ENCODE measurements around the gene MPZL3.

The MPZL3 gene

DNA sequence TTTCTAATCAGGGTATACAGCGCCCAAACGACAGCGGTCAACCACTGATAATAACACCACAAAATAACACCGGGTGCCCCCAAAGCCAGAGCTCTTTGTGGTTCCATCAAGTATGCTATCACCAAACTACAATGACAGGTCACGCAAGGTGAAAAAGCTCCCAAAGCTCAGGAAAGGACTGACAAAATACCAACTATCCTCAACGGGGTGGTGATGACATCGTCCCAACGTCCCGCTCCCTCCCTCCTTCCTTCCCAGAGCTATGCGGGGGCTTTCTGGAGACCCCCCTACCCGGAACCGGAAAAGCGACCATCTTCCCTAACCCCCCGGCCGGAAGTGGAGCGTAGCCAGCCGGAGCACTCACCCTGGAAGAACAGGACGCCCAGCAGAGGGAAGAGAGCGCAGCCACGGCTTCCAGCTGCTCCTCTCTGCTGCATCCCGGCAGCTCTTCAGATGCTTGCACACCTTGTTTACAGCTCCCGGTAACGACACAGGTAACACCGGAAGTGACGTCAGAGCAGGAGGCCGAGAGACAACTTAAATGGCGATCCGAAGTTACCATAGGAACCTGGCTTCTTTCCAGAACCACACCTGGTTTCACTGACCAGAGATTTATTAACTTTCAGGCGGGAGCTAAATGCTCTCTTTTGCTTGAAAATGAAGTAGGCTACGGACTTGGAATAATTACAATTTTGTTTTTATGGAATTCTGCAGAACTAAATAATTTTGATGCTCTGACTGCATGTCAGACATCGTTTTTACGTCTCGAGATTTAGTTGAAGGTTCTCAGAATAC, at the start of gene MPZL3:
TSS of gene MPZL3 (minus strand) at position 508 of the 795 bp plus-strand sequence. CDS start at position 437, 71 bp downstream.
- peak; percentile 92 for DNase-seq

DNA sequence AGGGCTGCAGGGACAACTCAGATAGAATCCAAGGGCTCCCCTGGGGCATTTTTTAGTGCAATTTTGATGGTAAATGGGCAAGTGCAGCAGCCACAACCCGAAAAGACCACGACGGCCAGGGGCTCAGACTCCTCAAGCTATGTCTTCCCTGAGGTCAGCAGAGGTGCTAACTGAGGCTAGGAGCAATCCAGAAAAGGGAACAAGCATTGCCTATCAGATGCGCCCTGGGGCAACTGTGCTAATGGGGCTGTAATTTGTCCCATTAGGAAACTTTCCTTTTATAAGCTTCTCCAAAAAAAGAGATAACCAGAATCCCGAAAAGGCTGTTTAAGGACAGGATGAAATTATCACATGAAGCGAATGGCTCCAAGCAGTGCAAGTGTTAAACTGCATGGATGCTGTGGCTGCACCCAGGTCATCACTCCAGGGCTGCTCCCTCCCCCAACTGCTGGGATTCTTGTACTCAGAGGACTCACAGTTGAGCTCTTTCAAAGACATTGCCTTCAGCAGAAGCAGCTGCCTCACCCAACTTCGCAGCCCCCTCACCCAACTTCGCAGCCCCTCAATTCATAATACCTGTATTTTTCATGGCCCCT, 49.5 kb upstream of the MPZL3 start:
- DNase-seq, result no peak

- DNase-seq, result peak; percentile 76
Observed at GRCh38 chr11:118295815-118296454, 43.8 kb upstream of the MPZL3 start.

DNA sequence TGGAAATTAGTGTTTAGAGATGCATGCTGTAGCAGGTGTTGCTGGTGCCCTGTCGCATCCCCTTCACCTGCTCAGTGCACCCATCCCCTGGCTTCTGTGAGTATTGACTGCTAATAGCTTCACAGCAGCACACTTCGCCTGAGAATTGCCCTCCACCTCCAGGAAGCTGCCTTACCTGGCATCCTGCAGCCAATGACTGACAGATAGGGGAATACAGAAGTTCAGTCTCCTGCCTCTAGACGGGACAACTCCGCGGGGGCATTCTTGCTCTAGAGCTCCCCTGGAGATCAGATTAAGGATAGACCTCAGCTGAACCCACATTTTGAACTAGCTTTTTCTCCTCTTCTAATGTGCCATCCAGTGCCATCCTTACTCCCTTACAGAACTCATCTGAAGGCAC, 43.0 kb upstream of the MPZL3 start:
- DNase-seq, result no peak

DNA sequence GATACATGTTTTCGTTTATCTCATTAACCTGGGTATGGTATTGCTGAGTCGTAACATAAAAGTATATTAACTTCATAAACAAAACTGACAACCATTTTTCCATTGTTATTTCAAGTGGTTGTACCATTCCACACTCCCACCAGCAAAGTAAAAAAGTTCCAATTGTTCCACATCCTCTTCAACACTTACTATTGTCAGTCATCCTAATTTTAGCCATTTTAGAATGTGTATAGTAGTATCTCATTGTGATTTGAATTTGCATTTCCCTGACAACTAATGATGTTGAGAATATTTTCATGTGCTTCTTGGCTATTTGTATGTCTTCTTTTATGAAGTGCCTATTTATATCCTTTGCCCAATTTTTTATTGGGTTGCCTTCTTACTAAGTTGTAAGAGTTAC, 41.9 kb upstream of the MPZL3 start:
- no peak for DNase-seq

- no peak for DNase-seq
Observed at GRCh38 chr11:118291477-118292135, 39.4 kb upstream of the MPZL3 start.

GRCh38 chr11:118290923-118291322, 38.8 kb upstream of the MPZL3 start:
- DNase-seq, result no peak

DNA sequence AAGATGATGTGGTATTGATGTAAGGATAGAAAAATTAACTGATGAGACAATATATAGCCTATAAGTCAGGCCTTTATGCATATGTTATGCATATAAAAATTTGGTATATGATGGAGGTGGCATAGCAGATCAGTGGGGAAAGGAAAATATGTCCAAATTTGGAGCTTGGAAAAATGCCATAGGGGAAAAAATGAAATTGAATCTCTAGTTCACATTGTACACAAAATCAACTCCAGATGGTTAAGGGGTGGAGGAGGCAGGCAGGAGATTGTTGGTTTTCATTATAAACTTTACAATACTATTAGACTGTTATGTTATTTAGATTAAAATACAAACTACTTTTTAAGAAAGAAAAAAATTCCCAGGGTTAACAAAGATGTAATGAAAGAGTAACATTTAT, 37.2 kb upstream of the MPZL3 start:
- no peak for DNase-seq

DNA sequence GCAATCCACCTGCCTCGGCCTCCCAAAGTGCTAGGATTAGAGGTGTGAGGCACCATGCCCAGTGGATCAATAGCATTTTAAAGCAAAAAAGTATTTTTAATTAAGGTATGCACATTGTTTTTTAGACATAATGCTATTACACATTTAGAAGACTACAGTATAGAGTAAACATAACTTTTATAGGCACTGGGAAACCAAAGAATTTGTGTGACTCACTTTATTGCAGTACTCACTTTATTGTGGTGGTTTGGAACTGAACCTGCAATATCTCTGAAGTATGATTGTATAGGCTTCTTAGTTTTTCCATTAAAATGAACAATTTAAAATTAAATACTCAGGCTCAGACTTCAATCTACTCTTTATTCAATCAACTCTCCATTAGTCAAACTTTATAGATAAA, 34.8 kb upstream of the MPZL3 start:
- no peak for DNase-seq

DNA sequence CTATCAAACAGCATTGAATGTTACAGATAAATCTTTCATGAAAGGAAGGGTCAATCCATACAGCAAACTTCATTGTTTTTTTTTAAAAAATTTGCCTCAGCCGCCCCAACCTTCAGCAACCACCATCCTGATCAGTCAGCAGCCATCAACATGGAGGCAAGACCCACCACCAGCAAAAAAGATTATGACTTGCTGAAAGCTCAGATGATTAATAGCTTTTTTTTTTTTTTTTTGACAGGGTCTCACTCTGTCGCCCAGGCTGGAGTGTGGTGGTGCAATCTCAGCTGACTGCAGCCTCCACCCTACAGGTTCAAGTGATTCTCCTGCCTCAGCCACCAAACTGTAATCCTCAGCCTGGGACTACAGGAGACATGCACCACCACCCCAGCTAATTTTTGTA, 34.4 kb upstream of the MPZL3 start:
- no peak for DNase-seq

- DNase-seq, result no peak
Observed at GRCh38 chr11:118283756-118284350, 31.7 kb upstream of the MPZL3 start.

- DNase-seq, result no peak
Observed at GRCh38 chr11:118283037-118283636, 31.0 kb upstream of the MPZL3 start.

- no peak for DNase-seq
Observed at GRCh38 chr11:118282606-118283005, 30.4 kb upstream of the MPZL3 start.

GRCh38 chr11:118281284-118281683, 29.1 kb upstream of the MPZL3 start:
- DNase-seq, result no peak

GRCh38 chr11:118277312-118277711, 25.1 kb upstream of the MPZL3 start:
- DNase-seq, result no peak

GRCh38 chr11:118276422-118276821, 24.3 kb upstream of the MPZL3 start:
- no peak for DNase-seq

GRCh38 chr11:118275176-118275575, 23.0 kb upstream of the MPZL3 start:
- no peak for DNase-seq

GRCh38 chr11:118274186-118274585, 22.0 kb upstream of the MPZL3 start:
- no peak for DNase-seq

- no peak for DNase-seq
Observed at GRCh38 chr11:118272001-118272400, 19.8 kb upstream of the MPZL3 start.

- no peak for DNase-seq
Observed at GRCh38 chr11:118267486-118267885, 15.3 kb upstream of the MPZL3 start.

DNA sequence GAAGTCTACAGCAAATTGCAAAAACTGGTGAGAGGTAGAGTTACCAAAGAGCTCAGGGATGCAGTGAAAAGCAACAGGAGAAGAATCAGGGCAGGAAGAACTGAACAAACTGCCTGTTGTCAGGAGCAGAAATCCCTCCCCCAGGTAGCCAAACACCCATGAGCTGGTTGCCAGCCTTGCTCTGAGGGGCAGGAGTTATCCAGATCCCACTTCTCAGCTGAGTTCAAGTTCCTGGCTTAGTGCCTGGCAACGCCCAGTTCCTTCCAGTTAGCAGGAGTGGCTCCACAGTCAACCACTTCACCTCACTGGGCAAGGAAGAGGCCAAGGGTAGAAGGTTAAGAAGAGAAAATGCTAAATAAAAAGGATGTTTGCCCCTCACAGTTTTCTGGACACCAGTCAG, 13.8 kb upstream of the MPZL3 start:
- no peak for DNase-seq

DNA sequence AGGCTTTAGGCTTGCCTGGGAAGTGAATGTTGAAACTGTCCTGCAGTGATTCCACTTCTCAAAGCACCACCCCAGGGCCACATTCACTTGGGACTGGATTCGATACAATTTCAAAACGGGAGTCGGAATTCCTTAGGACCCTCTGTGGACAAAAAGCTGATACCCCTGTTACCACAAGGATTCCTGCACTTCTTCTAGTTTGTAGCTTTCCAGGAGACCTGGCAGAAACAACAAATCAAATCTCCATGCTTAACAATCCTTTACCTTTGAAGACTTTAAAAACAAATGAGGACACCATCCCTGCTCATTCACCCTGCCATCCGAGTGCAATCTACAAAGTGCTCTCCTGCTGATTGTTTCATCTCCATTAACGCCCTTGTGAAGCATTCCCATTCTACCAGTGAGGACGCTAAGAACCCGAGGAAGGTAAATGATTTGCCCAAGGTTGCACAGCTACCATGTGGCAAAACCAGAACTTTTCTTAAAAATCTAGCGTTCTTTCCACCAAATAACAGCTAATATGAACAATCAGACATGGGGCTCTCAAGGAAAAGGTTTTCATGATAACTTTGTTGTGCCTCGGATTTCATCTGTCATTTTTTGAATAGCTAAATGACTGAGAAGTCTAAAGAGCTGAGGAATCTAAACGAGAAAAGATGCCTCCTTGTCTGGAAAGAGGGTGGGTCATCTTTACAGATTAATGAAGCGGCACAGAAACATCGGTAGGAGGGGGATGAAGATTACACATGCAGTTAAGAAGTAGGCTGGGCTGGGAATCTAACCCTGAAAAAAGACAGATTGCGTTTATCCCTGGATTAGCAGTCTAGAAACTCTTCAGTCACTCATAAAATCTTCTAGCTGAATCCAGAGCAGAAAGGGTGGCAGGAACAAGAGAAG, 12.7 kb upstream of the MPZL3 start:
- DNase-seq, result no peak

Data from activated effector memory CD4-positive, alpha-beta T cell treated with anti-CD3 and anti-CD28 coated beads, Interleukin-2, amount 50 U/mL, for 16 hours (primary cell).